C4-2B (cell line): ENCODE measurements around the gene RHBDF2.

ENCODE experiments used
- CTCF ChIP-seq: fragments of 450-650 bp; conservative IDR thresholded peaks from 2 replicates; pipeline ENCODE4 v1.5.1; 2017; ENCODE audit warnings: mild to moderate bottlenecking
- ZFX ChIP-seq: fragments of 450-650 bp; IDR thresholded peaks from 2 replicates; pipeline ENCODE4 v1.6.1; 2017

- TF ChIP-seq CTCF (no peak), ZFX (no peak)
Observed at GRCh38 chr17:76469076-76469990, 31.9 kb downstream of the RHBDF2 start.
